Central memory CD8-positive, alpha-beta T cell (primary cell): ENCODE results near the gene MRE11.

Experiments used
- ATAC-seq: fragments of 150-1000 bp; cut with Tn5 transposase; replicated peaks from 2 replicates; pipeline ENCODE4 v1.10.0; 2022; ENCODE audit warnings: mild to moderate bottlenecking, moderate FRiP score, moderate number of reproducible peaks; ENCODE audit not compliant: poor library complexity, severe bottlenecking; ENCODE audit errors: extremely low read depth
- DNase-seq, 2 donors: peaks; one replicate each; pipeline ENCODE4 v3.0.0; 2021; ENCODE audit warnings: low spot score in 2 of 2
- H3K27ac Mint-ChIP-seq: one replicate; pipeline ENCODE4 v1.8.0; 2022; ENCODE audit warnings: low read depth, mild to moderate bottlenecking, moderate library complexity, mixed read lengths
- H3K27me3 Mint-ChIP-seq: one replicate; pipeline ENCODE4 v1.8.0; 2022; ENCODE audit warnings: mixed read lengths
- H3K36me3 Mint-ChIP-seq: one replicate; pipeline ENCODE4 v1.8.0; 2022; ENCODE audit warnings: mild to moderate bottlenecking, moderate library complexity, mixed read lengths; ENCODE audit not compliant: insufficient read depth
- H3K4me1 Mint-ChIP-seq: one replicate; pipeline ENCODE4 v1.8.0; 2022; ENCODE audit warnings: mixed read lengths
- H3K4me3 Mint-ChIP-seq: one replicate; pipeline ENCODE4 v1.8.0; 2022; ENCODE audit warnings: mild to moderate bottlenecking, moderate library complexity, mixed read lengths
- H3K9me3 Mint-ChIP-seq: one replicate; pipeline ENCODE4 v1.8.0; 2022; ENCODE audit warnings: mixed read lengths

Gene MRE11

DNA sequence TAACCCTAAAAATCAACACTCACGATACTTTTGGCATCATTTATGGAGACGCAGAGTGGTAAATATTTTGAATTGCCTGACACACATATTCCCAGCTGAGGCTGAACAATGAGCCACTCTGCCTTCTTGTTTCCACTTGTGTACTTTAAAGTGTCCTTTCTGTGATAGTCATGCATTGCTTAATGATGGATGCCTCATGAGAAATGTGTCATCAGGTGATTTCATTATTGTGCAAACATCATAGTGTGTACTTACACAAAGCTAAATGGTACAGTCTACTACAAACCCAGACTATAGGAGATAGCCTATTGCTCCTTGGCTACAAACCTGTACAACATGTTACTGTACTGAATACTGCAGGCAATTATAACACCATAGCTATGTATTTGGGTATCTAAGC lies 44.2 kb downstream of the MRE11 start:
- Mint-ChIP-seq H3K36me3 (peaks cover 20% of the 10 kb centered on the region), H3K9me3 (no peaks in the 10 kb centered on the region), H3K27me3 (no peaks in the 10 kb centered on the region), H3K27ac (no peak overlapping the region), H3K4me3 (no peak overlapping the region), H3K4me1 (no peaks in the 10 kb centered on the region)
- DNase-seq (no peak), ATAC-seq (no peak)

DNA sequence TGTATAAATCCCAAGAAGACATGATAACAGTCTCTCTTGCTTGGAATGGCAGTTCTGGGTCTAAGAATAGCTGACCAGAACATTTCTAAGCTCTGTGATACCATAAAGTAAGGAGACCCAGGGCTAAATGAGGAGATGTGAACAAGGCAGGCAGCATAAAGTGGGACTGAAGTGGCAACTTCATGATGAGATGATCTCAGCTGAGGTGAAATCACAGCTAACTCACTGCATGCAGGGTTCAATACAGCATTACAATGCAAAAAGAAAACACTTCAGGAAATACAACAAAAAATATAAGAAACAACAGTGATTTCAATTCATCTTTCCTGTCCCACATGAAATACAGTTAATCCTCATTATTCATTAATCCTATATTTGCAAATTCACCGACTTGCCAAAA lies 44.6 kb downstream of the MRE11 start:
- H3K4me3 Mint-ChIP-seq: no peak overlapping the region
- no peak overlapping the region for H3K27ac Mint-ChIP-seq
- DNase-seq (no peak), ATAC-seq (no peak)
- no peaks in the 10 kb centered on the region for H3K27me3 Mint-ChIP-seq
- no peaks in the 10 kb centered on the region for H3K9me3 Mint-ChIP-seq
- peaks cover 24% of the 10 kb centered on the region for H3K36me3 Mint-ChIP-seq
- H3K4me1 Mint-ChIP-seq: no peaks in the 10 kb centered on the region

DNA sequence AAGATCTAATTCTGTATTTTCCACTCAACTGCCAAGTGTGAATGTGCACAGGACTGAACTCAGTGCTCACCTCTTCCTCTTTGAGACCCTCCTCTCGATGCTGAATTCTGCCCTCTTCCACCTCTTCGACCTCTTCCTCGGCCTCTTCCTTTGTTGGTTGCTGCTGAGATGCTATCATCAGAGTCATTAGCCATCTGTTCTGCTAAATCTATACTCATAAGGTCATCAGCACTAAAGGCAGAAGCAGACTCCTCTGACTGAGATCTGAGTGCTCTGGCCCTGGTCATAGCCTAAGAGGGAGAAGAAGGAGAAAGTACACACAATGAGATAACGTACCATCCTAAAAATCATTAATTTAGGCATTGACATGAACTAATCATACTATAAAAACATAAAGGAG lies 46.5 kb downstream of the MRE11 start:
- Mint-ChIP-seq H3K4me1 (no peaks in the 10 kb centered on the region), H3K9me3 (no peaks in the 10 kb centered on the region), H3K4me3 (no peak overlapping the region), H3K27me3 (no peaks in the 10 kb centered on the region), H3K36me3 (peaks cover 31% of the 10 kb centered on the region), H3K27ac (no peak overlapping the region)
- ATAC-seq (no peak), DNase-seq (no peak)

DNA sequence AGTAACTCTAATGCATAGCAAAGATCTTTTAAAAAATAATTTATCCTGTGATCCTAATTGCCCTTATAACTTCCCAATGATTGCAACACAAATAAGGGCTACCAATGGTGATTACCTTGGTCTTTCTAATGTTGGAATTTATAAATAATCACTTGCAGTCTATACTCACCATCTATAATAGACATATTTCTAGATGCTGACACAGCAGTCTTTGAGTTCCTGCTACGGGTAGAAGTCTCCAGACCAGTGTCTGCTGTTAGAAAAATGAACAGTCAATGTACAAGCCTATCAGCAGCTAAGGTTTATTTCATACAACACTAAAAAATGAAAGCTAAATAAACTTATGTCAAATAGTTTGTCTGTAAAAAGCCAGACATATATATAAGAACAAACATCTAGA lies 48.0 kb downstream of the MRE11 start:
- DNase-seq (no peak), ATAC-seq (no peak)
- H3K4me1 Mint-ChIP-seq: no peaks in the 10 kb centered on the region
- H3K36me3 Mint-ChIP-seq: peaks cover 31% of the 10 kb centered on the region
- no peak overlapping the region for H3K27ac Mint-ChIP-seq
- no peaks in the 10 kb centered on the region for H3K27me3 Mint-ChIP-seq
- no peak overlapping the region for H3K4me3 Mint-ChIP-seq
- no peaks in the 10 kb centered on the region for H3K9me3 Mint-ChIP-seq

DNA sequence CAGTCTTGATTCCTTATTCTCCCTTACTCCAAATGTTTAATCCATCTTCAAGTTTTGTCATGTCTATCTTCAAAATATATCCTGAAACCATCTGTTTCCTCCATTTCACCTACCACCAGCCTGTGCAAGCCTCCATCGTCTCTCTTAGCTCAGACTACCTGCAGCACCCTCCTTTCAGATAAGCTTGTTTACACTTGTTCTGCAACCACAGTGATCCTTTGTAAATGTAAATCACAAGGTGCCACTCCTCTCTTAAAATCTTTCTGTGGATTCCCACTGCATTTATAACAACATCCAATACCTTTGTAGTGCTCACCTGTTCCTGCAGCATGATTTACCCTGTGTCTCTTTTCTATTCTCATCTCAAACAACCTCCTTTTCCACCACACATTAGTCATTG lies 60.6 kb downstream of the MRE11 start:
- no peaks in the 10 kb centered on the region for H3K9me3 Mint-ChIP-seq
- no peak overlapping the region for H3K4me3 Mint-ChIP-seq
- H3K27me3 Mint-ChIP-seq: no peaks in the 10 kb centered on the region
- ATAC-seq: no peak
- no peak for DNase-seq
- no peak overlapping the region for H3K27ac Mint-ChIP-seq
- no peaks in the 10 kb centered on the region for H3K4me1 Mint-ChIP-seq
- H3K36me3 Mint-ChIP-seq: peaks cover 37% of the 10 kb centered on the region

DNA sequence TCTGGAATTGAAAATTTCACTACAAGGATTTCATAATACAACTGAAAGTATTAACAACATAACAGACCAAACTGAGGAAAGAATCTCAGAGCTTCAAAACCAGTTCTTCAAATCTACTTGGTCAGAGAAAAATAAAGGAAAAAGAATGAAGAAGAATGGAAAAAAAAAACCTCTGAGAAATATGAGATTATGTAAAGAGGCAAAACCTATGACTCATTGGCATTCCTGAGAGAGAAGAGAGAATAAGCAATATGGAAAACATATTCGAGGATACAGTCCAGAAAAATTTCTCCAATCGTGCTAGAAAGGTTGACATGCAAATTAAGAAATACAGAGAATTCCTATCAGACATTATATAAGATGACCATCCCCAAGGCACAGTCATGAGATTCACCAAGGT lies 69.0 kb downstream of the MRE11 start:
- Mint-ChIP-seq H3K4me3 (no peak overlapping the region), H3K9me3 (no peaks in the 10 kb centered on the region), H3K4me1 (peaks cover 11% of the 10 kb centered on the region), H3K27me3 (no peaks in the 10 kb centered on the region), H3K36me3 (peaks cover 34% of the 10 kb centered on the region), H3K27ac (no peak overlapping the region)
- no peak for DNase-seq
- ATAC-seq: no peak

DNA sequence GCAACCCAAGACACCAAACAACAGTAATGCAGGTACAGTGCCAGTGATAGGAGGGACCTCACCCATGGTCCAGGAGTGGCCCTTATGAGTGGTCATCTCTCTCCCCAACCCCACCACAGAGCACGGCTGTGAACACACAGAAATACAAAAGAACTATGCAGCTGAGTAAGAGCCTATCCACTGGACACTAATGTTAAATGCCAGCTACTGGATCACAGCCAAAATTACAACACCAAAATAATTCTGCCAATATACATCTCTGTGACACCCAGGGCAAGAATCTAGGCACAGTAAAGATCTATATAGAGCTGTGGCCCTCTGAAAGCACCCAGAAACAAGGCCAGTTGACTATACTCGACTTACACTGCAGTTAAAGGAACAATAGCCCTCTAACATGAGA lies 69.6 kb downstream of the MRE11 start:
- H3K4me3 Mint-ChIP-seq: no peak overlapping the region
- H3K9me3 Mint-ChIP-seq: no peaks in the 10 kb centered on the region
- DNase-seq (no peak), ATAC-seq (no peak)
- no peak overlapping the region for H3K27ac Mint-ChIP-seq
- no peaks in the 10 kb centered on the region for H3K27me3 Mint-ChIP-seq
- peaks cover 29% of the 10 kb centered on the region for H3K36me3 Mint-ChIP-seq
- H3K4me1 Mint-ChIP-seq: peaks cover 11% of the 10 kb centered on the region

DNA sequence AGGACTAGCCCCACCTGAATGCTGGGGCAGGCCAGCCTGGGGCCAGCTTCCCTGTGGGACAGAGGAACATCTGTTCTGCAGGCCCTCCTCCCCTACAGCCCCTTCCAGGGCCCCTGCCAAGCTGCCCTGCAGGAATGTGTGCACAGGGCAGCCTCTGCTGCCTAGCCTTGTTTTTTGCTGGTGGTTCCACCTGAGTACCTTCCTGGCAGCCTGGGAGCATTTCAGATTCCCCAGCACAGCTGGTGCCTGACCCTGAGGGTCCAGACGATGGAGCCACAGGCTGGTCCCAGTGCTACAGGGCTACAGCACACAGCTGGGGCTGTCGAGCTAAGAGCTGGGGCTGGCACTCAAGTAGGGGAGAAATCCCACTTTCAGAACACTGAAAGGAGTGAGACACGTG lies 70.1 kb downstream of the MRE11 start:
- Mint-ChIP-seq H3K9me3 (no peaks in the 10 kb centered on the region), H3K36me3 (peaks cover 24% of the 10 kb centered on the region), H3K4me1 (peaks cover 11% of the 10 kb centered on the region), H3K27ac (no peak overlapping the region), H3K27me3 (no peaks in the 10 kb centered on the region), H3K4me3 (no peak overlapping the region)
- DNase-seq: no peak
- ATAC-seq: no peak

DNA sequence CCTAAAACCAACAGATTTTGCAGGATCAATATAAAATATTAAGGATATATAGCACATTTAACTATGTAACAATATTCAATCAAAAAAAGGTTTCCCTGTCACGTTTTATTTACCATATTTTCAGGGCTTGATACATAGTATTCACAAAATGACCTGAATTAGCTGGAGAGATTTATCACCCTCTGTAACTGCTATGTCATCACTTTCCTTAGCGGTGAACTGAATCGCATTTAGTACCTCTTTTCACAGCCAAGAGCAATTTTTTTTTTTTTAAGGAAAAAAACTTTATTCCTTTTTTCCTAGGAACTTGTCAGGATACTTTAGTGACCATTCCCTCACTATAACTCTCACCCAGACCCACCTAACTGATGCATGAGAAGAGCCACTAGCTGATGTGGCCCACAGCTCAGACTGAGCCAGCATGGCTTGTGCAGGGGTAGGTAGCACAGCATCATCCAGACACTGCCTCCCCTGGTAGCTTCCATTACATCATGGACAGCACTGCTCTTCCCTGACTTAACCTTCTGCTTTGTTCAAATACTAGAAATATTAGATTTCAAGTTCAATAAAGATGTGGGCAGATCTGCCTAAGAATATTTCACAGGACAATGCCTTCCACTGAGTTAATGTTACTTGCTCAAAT lies 75.4 kb downstream of the MRE11 start:
- ATAC-seq (no peak), DNase-seq (no peak)
- H3K4me3 Mint-ChIP-seq: no peak overlapping the region
- peaks cover 3% of the 10 kb centered on the region for H3K36me3 Mint-ChIP-seq
- H3K27me3 Mint-ChIP-seq: no peaks in the 10 kb centered on the region
- no peak overlapping the region for H3K27ac Mint-ChIP-seq
- no peaks in the 10 kb centered on the region for H3K9me3 Mint-ChIP-seq
- no peaks in the 10 kb centered on the region for H3K4me1 Mint-ChIP-seq

DNA sequence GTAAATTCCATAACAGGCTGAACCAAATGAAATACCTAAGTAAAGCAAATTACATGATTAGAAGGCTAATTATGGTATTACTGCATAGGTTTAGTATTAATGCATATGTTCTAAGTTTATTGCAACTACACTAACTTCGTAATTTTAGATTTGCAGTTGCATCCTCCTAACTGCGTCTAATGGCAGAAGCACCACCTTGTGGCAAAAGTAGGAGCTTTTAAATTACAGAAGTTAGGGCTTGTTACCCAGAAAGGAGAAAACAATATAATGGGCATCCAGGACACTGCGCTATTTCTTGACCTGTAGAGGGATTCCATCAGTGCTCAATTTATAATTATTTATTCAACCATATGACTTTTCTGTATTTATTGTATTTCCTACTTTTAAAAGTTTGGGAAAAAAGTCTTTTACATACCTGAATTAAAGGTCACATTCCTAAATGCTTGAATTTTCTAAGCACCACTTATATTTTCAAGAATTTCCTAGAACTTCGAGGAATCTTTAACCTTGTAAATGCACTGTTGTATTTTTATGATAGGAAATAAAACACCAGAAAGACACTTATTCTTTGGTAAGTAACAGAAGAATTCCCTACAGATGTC lies 76.2 kb downstream of the MRE11 start:
- Mint-ChIP-seq H3K27me3 (no peaks in the 10 kb centered on the region), H3K36me3 (peaks cover 3% of the 10 kb centered on the region), H3K9me3 (no peaks in the 10 kb centered on the region), H3K4me1 (no peaks in the 10 kb centered on the region), H3K4me3 (no peak overlapping the region), H3K27ac (no peak overlapping the region)
- no peak for DNase-seq
- no peak for ATAC-seq

DNA sequence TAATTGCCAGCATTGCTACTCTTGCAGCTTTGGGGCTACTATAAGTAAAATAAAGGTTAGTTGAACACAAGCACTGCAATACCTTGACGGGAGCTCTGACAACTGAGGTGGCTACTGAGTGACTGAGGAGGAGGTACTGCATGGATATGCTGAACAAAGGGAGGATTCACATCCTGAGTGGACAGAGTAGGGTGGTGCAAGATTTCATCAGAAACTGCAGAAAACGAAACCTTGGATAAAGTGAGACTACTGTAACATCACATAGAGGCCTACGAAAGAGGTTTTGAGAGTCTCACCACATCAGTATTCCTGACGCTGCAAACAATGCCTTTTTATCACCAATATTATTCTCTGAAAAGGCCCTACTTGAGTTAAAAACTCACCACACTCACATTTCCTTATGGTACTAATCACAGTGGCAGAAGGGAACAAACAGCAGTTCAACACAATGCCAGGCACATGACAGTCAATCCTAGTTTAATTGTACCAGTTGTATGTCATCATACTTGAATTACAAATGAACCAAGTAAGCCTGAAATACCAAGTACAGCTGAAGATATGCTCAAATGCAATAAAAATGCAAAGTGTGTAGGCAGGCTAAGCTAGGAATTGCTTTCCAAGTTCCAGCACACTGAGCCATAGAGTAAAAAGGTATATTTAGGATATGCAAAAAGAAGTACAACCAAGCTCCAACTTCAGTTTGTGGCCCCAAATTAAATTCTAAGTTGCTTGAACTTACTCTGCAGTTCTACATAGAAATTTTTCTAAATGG lies 88.4 kb downstream of the MRE11 start:
- Mint-ChIP-seq H3K4me3 (no peak overlapping the region), H3K27me3 (peaks cover 21% of the 10 kb centered on the region), H3K27ac (no peak overlapping the region), H3K4me1 (peaks cover 8% of the 10 kb centered on the region), H3K36me3 (peaks cover 6% of the 10 kb centered on the region), H3K9me3 (peaks cover 21% of the 10 kb centered on the region)
- ATAC-seq (no peak), DNase-seq (no peak)

DNA sequence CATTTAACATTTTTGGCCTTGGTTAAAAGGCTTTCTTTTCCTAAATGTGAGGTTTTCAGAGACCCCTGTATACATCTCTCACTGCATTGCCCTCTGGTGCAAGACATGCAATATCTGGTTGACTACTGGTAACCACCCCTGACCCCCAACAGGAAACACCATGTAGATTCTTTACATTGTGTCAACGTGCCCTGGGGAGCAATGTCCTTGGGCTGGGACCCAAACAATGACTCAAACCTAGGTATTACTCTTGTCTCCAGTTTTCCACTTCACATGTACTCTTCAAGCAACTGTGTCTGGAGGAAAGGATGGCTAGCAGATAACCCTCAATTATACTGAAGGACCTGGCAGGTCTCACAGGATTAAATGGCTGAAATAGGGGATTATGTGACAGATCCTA lies 91.3 kb downstream of the MRE11 start:
- no peak for ATAC-seq

DNA sequence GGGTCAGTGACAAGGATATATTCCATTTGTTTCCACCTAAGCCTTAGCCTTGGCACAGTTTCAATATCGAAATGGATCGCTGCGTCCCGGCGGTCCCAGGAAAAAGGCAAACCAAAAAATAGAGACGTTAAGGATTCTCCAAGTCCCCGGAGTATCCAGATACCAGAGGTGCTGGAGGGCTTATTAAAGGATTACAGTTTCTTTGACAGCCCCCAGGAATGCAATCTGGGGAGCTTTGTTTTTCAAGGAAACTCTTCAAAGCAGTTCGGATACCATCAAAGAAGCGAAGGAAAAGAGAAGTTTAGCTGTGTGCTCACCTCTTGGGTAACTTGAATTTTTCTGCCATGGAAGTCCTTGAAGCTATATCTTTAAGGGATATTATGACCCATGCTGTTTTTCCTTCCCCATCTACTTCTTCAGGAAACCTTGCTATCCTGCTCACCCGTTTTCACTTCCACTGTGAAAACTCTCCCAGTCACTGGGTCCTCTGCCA lies 91.8 kb downstream of the MRE11 start:
- no peak for ATAC-seq
- H3K4me1 Mint-ChIP-seq: peaks cover 9% of the 10 kb centered on the region
- H3K27me3 Mint-ChIP-seq: peaks cover 55% of the 10 kb centered on the region
- no peak overlapping the region for H3K4me3 Mint-ChIP-seq
- no peak overlapping the region for H3K27ac Mint-ChIP-seq
- peaks cover 7% of the 10 kb centered on the region for H3K9me3 Mint-ChIP-seq
- DNase-seq: no peak
- H3K36me3 Mint-ChIP-seq: peaks cover 6% of the 10 kb centered on the region

More for the DNA sequence above, 91.3 kb downstream of the MRE11 start:
- H3K27me3 Mint-ChIP-seq: peaks cover 50% of the 10 kb centered on the region
- H3K9me3 Mint-ChIP-seq: peaks cover 7% of the 10 kb centered on the region
- H3K4me1 Mint-ChIP-seq: peaks cover 9% of the 10 kb centered on the region
- H3K36me3 Mint-ChIP-seq: peaks cover 6% of the 10 kb centered on the region
- no peak for DNase-seq
- H3K27ac Mint-ChIP-seq: no peak overlapping the region
- H3K4me3 Mint-ChIP-seq: no peak overlapping the region
